GM20431 (cell line): ENCODE measurements around the gene LATS1.
"Not testable (repeated sequence)": the region's sequence is repeated elsewhere in the genome, so short reads cannot be mapped to it uniquely, and the experiment has no call there.

ENCODE experiments used
- in situ Hi-C: fragments of 300-500 bp; cut with MseI, MboI; formaldehyde crosslinking; loops from one replicate; pipeline ENCODE4 v1.15.0; 2020; ENCODE audit warnings: low sequenced_read_pairs; ENCODE audit not compliant: unreplicated experiment

Gene LATS1

GRCh38 chr6:149729824-149730223 is 11.9 kb upstream of the LATS1 start:
- in situ Hi-C loops = no loop called here

GRCh38 chr6:149728499-149729234 is 10.8 kb upstream of the LATS1 start:
- in situ Hi-C loops = no loop called here

- in situ Hi-C loops = no loop called here
Measured at GRCh38 chr6:149727793-149728498, 10.0 kb upstream of the LATS1 start.

- in situ Hi-C loops = no loop called here
Measured at GRCh38 chr6:149725785-149726184, 7.9 kb upstream of the LATS1 start.

- in situ Hi-C loops = no loop called here
Measured at GRCh38 chr6:149723771-149724417, 6.0 kb upstream of the LATS1 start.

- in situ Hi-C loops = no loop called here
Measured at GRCh38 chr6:149723262-149723661, 5.4 kb upstream of the LATS1 start.

GRCh38 chr6:149719531-149719930 is 1.6 kb upstream of the LATS1 start:
- in situ Hi-C loops = no loop called here

GRCh38 chr6:149717255-149717587 is 680 bp downstream of the LATS1 start:
- in situ Hi-C loops = no loop called here

GRCh38 chr6:149716181-149716963 is 1.5 kb downstream of the LATS1 start:
- in situ Hi-C loops = no loop called here

GRCh38 chr6:149714442-149714841 is 3.5 kb downstream of the LATS1 start:
- in situ Hi-C loops = no loop called here

- in situ Hi-C loops = no loop called here
Measured at GRCh38 chr6:149711711-149712110, 6.2 kb downstream of the LATS1 start.

GRCh38 chr6:149701714-149702113 is 16.2 kb downstream of the LATS1 start:
- in situ Hi-C loops = no loop called here

GRCh38 chr6:149699150-149699549 is 18.8 kb downstream of the LATS1 start:
- in situ Hi-C loops = no loop called here

- in situ Hi-C loops = no loop called here
Measured at GRCh38 chr6:149698175-149698574, 19.7 kb downstream of the LATS1 start.

GRCh38 chr6:149696901-149697300 is 21.0 kb downstream of the LATS1 start:
- in situ Hi-C loops = no loop called here

- in situ Hi-C loops = no loop called here
Measured at GRCh38 chr6:149694921-149695320, 23.0 kb downstream of the LATS1 start.

GRCh38 chr6:149691201-149691600 is 26.7 kb downstream of the LATS1 start:
- in situ Hi-C loops = no loop called here

- in situ Hi-C loops = no loop called here
Measured at GRCh38 chr6:149686230-149686629, 31.7 kb downstream of the LATS1 start.

GRCh38 chr6:149683256-149683859 is 34.5 kb downstream of the LATS1 start:
- in situ Hi-C loops = no loop called here

GRCh38 chr6:149681845-149682244 is 36.1 kb downstream of the LATS1 start:
- in situ Hi-C loops = not testable (repeated sequence)
